Fibroblast of villous mesenchyme (primary cell): ENCODE measurements around the gene RHBDL3. TPM values are rescaled to one million over a fixed set of nuclear protein-coding genes. Genes with fewer than 3 reads are reported as not detected.

Experiments
- DNase-seq: peaks from one replicate; pipeline ENCODE4 v3.0.0-alpha.2; 2010; ENCODE audit warnings: low read depth
- H3K4me3 ChIP-seq: 2 replicates; pipeline ENCODE4 v1.5.1; 2011; ENCODE audit warnings: low read depth, mild to moderate bottlenecking, low read length
- CTCF ChIP-seq: IDR thresholded peaks from 2 replicates; pipeline ENCODE4 v1.5.1; 2012; ENCODE audit warnings: low read depth, mild to moderate bottlenecking, low read length; ENCODE audit not compliant: insufficient read depth
- total RNA-seq: library from RNA; depleted of rRNA; stranded (reverse); fragments of >200 nt; gene quantifications from 2 replicates; pipeline ENCODE4 v1.2.3, GENCODE V29; 2012

The RHBDL3 gene
- total RNA-seq, 1 donor: not detected

GRCh38 chr17:32287804-32288511 is 22.3 kb downstream of the RHBDL3 start:
- no peak overlapping the region for H3K4me3 ChIP-seq
- no peak for TF ChIP-seq CTCF
- no peak for DNase-seq

- no peak for DNase-seq
- no peak for TF ChIP-seq CTCF
- H3K4me3 ChIP-seq: no peak overlapping the region
Measured at GRCh38 chr17:32288615-32289014, 23.0 kb downstream of the RHBDL3 start.

- no peak overlapping the region for H3K4me3 ChIP-seq
- no peak for TF ChIP-seq CTCF
- no peak for DNase-seq
Measured at GRCh38 chr17:32289471-32290070, 23.9 kb downstream of the RHBDL3 start.

GRCh38 chr17:32292094-32292493 is 26.5 kb downstream of the RHBDL3 start:
- no peak for DNase-seq
- TF ChIP-seq CTCF: no peak
- H3K4me3 ChIP-seq: no peak overlapping the region

GRCh38 chr17:32297424-32297823 is 31.8 kb downstream of the RHBDL3 start:
- DNase-seq: no peak
- no peak overlapping the region for H3K4me3 ChIP-seq
- TF ChIP-seq CTCF: no peak

- TF ChIP-seq CTCF: no peak
- DNase-seq: no peak
- no peak overlapping the region for H3K4me3 ChIP-seq
Measured at GRCh38 chr17:32297860-32298259, 32.2 kb downstream of the RHBDL3 start.
